HepG2 (cell line): Measurements from ENCODE around the gene SUPT6H. TPM values are rescaled to one million over a fixed set of nuclear protein-coding genes. Genes with fewer than 3 reads are reported as not detected.

ENCODE experiments used
- CEBPG ChIP-seq: IDR thresholded peaks from 2 replicates; pipeline ENCODE4 v1.6.1; 2016
- PBX3 ChIP-seq: sonication (generic); formaldehyde crosslinking; IDR thresholded peaks from 2 replicates; pipeline ENCODE4 v1.8.1; 2023; ENCODE audit warnings: missing genetic modification reagents, inconsistent platforms, borderline replicate concordance
- PREB ChIP-seq: sonication (generic); formaldehyde crosslinking; IDR thresholded peaks from 2 replicates; pipeline ENCODE4 v1.4.0; 2020; ENCODE audit warnings: missing genetic modification reagents
- ZNF292 ChIP-seq: sonication (generic); formaldehyde crosslinking; IDR thresholded peaks from 2 replicates; pipeline ENCODE4 v1.8.1; 2022; ENCODE audit warnings: mild to moderate bottlenecking, low read depth, missing genetic modification reagents, borderline replicate concordance
- polyA plus RNA-seq, 8 experiments: library from polyadenylated mRNA; depleted of rRNA in 3 of 8; stranded (reverse) in 7 of 8; unstranded in 1 of 8; fragments of >200 nt; fragmentation: Illumina TruSeq in 4 of 8; extraction: Trizol in 4 of 8; gene quantifications; 2 replicates each; pipeline versions ENCODE4 v1.2.1 to v1.2.3, GENCODE V29; 2011 to 2016; ENCODE audit warnings: low read depth in 4 of 8, missing spikeins in 1 of 8, mixed read lengths in 1 of 8; ENCODE audit not compliant: insufficient read depth in 1 of 8
- total RNA-seq, 5 experiments: library from RNA; depleted of rRNA; stranded (reverse); fragments of >200 nt; fragmentation: Illumina TruSeq; extraction: Trizol; gene quantifications; 2 replicates each; pipeline ENCODE4 v1.2.3, GENCODE V29; 2016; ENCODE audit warnings: low read depth in 1 of 5
- TF ChIP-seq, protein P1 (sequence below): IDR thresholded peaks from 2 replicates; pipeline ENCODE4 v1.6.1; 2016; ENCODE audit warnings: missing compliant biosample characterization, missing genetic modification reagents, borderline replicate concordance

Gene SUPT6H
- total and polyA plus RNA-seq, 2 of the 13 experiments (the other 11 are each of a cell fraction or from before 2014, with no cell fraction given): 32.7 to 39.9 TPM

DNA sequence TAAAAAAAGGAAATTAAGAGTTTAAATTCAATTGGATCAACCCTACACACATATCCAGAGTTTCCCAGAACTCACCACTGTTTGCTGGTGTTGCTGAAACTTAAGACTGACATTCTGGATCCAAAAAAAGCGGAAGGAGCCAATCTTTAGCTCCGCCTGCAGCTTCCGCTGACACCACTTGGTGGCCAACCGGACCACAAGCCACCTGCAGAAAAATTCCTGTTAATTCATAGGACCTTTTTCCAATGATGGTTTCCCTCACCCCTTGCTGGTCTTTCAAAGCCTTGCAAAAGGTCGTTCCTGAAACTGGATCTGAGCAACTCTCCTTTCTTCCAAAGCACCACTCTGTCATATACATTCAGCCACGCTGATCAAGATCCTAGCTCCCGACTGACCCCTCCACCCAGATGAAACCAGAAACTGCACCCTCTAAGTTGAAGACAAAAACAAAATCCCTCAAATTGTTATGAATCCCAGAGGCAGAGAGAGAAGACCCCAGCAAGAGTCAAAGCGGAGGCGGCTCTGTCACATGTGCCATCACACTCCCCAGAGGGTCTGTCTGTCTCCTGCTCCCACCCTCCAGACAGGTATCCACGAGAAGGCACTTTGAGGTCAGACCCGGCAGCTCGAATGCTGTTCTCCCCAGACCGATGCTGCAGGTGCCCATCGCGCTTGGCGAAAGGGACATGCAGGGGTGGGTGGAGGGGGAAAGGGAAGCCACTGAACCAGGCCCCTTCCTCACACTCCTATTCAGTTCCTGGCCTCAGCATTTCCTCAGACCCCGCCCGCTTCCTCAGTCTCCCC is 17.8 kb upstream of the SUPT6H start (continued):
- TF ChIP-seq, protein P1, sequence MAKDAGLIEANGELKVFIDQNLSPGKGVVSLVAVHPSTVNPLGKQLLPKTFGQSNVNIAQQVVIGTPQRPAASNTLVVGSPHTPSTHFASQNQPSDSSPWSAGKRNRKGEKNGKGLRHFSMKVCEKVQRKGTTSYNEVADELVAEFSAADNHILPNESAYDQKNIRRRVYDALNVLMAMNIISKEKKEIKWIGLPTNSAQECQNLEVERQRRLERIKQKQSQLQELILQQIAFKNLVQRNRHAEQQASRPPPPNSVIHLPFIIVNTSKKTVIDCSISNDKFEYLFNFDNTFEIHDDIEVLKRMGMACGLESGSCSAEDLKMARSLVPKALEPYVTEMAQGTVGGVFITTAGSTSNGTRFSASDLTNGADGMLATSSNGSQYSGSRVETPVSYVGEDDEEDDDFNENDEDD: no peak
- TF ChIP-seq PBX3 (CRISPR knock-in tag) (no peak), PREB (CRISPR knock-in tag) (no peak), CEBPG (no peak), ZNF292 (CRISPR knock-in tag) (no peak)
- TF ChIP-seq, all 625 proteins: peak for 17
